GM23338 (cell line): ENCODE measurements around the gene REEP6. TPM values are rescaled to one million over a fixed set of nuclear protein-coding genes. Genes with fewer than 3 reads are reported as not detected.

Experiments
- ATAC-seq: fragments of 200-7000 bp; cut with Tn5 transposase; 3 replicates; pipeline ENCODE4 v1.9.1; 2020
- DNase-seq: peaks from one replicate; pipeline ENCODE4 v3.0.0-alpha.2; 2015; ENCODE audit warnings: low spot score
- H2AFZ ChIP-seq: fragments of 200-600 bp; sonication (generic); 2 replicates; pipeline ENCODE4 v1.8.0; 2016; ENCODE audit warnings: antibody characterized with exemption, mild to moderate bottlenecking, moderate library complexity
- H3F3A ChIP-seq: fragments of 200-600 bp; sonication (generic); replicated peaks from 2 replicates; pipeline ENCODE4 v1.8.0; 2017; ENCODE audit warnings: antibody characterized with exemption, mixed run types, low read depth
- H3K27ac ChIP-seq: fragments of 200-600 bp; sonication (generic); 2 replicates; pipeline ENCODE4 v1.6.1; 2016; ENCODE audit warnings: low read depth
- H3K27me3 ChIP-seq: fragments of 200-600 bp; sonication (generic); 2 replicates; pipeline ENCODE4 v1.8.0; 2016; ENCODE audit warnings: mild to moderate bottlenecking, mixed run types, moderate library complexity; ENCODE audit not compliant: insufficient read depth
- H3K36me3 ChIP-seq: fragments of 200-600 bp; sonication (generic); 2 replicates; pipeline ENCODE4 v1.8.0; 2016; ENCODE audit warnings: mild to moderate bottlenecking; ENCODE audit not compliant: insufficient read depth
- H3K4me1 ChIP-seq: fragments of 200-600 bp; sonication (generic); 2 replicates; pipeline ENCODE4 v1.8.0; 2016; ENCODE audit warnings: mild to moderate bottlenecking, moderate library complexity; ENCODE audit not compliant: insufficient read depth
- H3K4me2 ChIP-seq: fragments of 200-600 bp; sonication (generic); 2 replicates; pipeline ENCODE4 v1.7.1; 2017; ENCODE audit warnings: mixed run types
- H3K4me3 ChIP-seq: fragments of 200-600 bp; sonication (generic); 2 replicates; pipeline ENCODE4 v1.6.1; 2016; ENCODE audit warnings: mixed run types
- H3K79me2 ChIP-seq: fragments of 200-600 bp; sonication (generic); replicated peaks from 2 replicates; pipeline ENCODE4 v1.8.0; 2017; ENCODE audit warnings: mild to moderate bottlenecking; ENCODE audit not compliant: insufficient read depth
- H3K9me2 ChIP-seq: fragments of 200-600 bp; sonication (generic); 2 replicates; pipeline ENCODE4 v1.8.0; 2017; ENCODE audit not compliant: insufficient read depth
- H4K20me1 ChIP-seq: fragments of 200-600 bp; sonication (generic); replicated peaks from 2 replicates; pipeline ENCODE4 v1.8.0; 2017; ENCODE audit warnings: mild to moderate bottlenecking; ENCODE audit not compliant: insufficient read depth
- H3K27ac Mint-ChIP-seq: 2 replicates; pipeline ENCODE4 v1.8.0; 2020; ENCODE audit warnings: inconsistent platforms, mild to moderate bottlenecking, moderate library complexity, mixed read lengths
- H3K27me3 Mint-ChIP-seq: 3 replicates; pipeline ENCODE4 v1.8.0; 2022; ENCODE audit warnings: low read depth, mild to moderate bottlenecking, moderate library complexity, mixed read lengths, inconsistent platforms; ENCODE audit not compliant: insufficient read depth, poor library complexity
- H3K36me3 Mint-ChIP-seq: 3 replicates; pipeline ENCODE4 v1.8.0; 2021; ENCODE audit warnings: low read depth, mild to moderate bottlenecking, inconsistent platforms, moderate library complexity, mixed read lengths
- H3K4me1 Mint-ChIP-seq: 3 replicates; pipeline ENCODE4 v1.8.0; 2020; ENCODE audit warnings: mild to moderate bottlenecking, inconsistent platforms, mixed read lengths
- H3K4me3 Mint-ChIP-seq: 3 replicates; pipeline ENCODE4 v1.8.0; 2021; ENCODE audit warnings: moderate library complexity, mild to moderate bottlenecking, inconsistent platforms, mixed read lengths
- H3K9me3 Mint-ChIP-seq: 3 replicates; pipeline ENCODE4 v1.8.0; 2020; ENCODE audit warnings: moderate library complexity, mild to moderate bottlenecking, inconsistent platforms, mixed read lengths
- CREB1 ChIP-seq: fragments of 250-450 bp; sonication (Bioruptor Pico); IDR thresholded peaks from 2 replicates; pipeline ENCODE4 v1.5.0; 2020; ENCODE audit warnings: low read depth, mild to moderate bottlenecking, moderate library complexity
- CTCF ChIP-seq, 2 experiments: fragments of 200-600 bp in 1 of 2; sonication (generic) in 1 of 2; conservative IDR thresholded peaks; 2 replicates each; pipeline versions ENCODE4 v1.5.1 to v1.6.1; 2016 to 2017; ENCODE audit warnings: antibody characterized with exemption in 2 of 2, low read depth in 2 of 2, mild to moderate bottlenecking in 2 of 2, moderate library complexity in 1 of 2
- ETS1 ChIP-seq: IDR thresholded peaks from 2 replicates; pipeline ENCODE4 v1.6.1; 2016; ENCODE audit warnings: antibody characterized with exemption
- EZH2 ChIP-seq: fragments of 200-600 bp; sonication (generic); IDR thresholded peaks from one replicate; pipeline ENCODE4 v1.8.0; 2017; ENCODE audit warnings: antibody characterized with exemption, mild to moderate bottlenecking, low read depth; ENCODE audit not compliant: unreplicated experiment
- EZH2phosphoT487 ChIP-seq: fragments of 200-600 bp; sonication (generic); IDR thresholded peaks from one replicate; pipeline ENCODE4 v1.8.1; 2018; ENCODE audit warnings: antibody characterized with exemption; ENCODE audit not compliant: unreplicated experiment
- JUNB ChIP-seq: IDR thresholded peaks from one replicate; pipeline ENCODE4 v1.6.1; 2016; ENCODE audit warnings: antibody characterized with exemption; ENCODE audit not compliant: unreplicated experiment
- NANOG ChIP-seq: IDR thresholded peaks from 2 replicates; pipeline ENCODE4 v1.6.1; 2016; ENCODE audit warnings: antibody characterized with exemption, borderline replicate concordance
- POLR2AphosphoS5 ChIP-seq: IDR thresholded peaks from 2 replicates; pipeline ENCODE4 v1.6.1; 2016; ENCODE audit warnings: antibody characterized with exemption, low read depth
- REST ChIP-seq: IDR thresholded peaks from one replicate; pipeline ENCODE4 v1.6.1; 2018; ENCODE audit warnings: antibody characterized with exemption; ENCODE audit not compliant: unreplicated experiment
- STAT1 ChIP-seq: IDR thresholded peaks from one replicate; pipeline ENCODE4 v1.6.1; 2016; ENCODE audit warnings: antibody characterized with exemption; ENCODE audit not compliant: unreplicated experiment
- ZNF114 ChIP-seq: fragments of 250-450 bp; sonication (Bioruptor Pico); IDR thresholded peaks from 2 replicates; pipeline ENCODE4 v1.5.0; 2020; ENCODE audit warnings: mild to moderate bottlenecking, moderate library complexity
- ZNF331 ChIP-seq: fragments of 250-450 bp; sonication (Bioruptor Pico); IDR thresholded peaks from 2 replicates; pipeline ENCODE4 v1.5.0; 2020; ENCODE audit warnings: low read depth, mild to moderate bottlenecking, moderate library complexity
- ZNF462 ChIP-seq: fragments of 250-450 bp; sonication (Bioruptor Pico); IDR thresholded peaks from 2 replicates; pipeline ENCODE4 v1.5.0; 2020; ENCODE audit warnings: mild to moderate bottlenecking, moderate library complexity
- polyA plus RNA-seq: library from polyadenylated mRNA; unstranded; fragments of >200 nt; fragmentation: Nextera tagmentation; extraction: Ambion mirVana; gene quantifications from 2 replicates; pipeline ENCODE4 v1.2.1, GENCODE V29; 2016
- total RNA-seq: library from RNA; depleted of rRNA; stranded (reverse); fragments of >200 nt; shearing (Covaris generic); gene quantifications from 2 replicates; pipeline ENCODE4 v1.2.3, GENCODE V29; 2014

The REEP6 gene
- total and polyA plus RNA-seq, 2 experiments from 2014 or later = 15.2 to 20.0 TPM

- no peak overlapping the region for H3K4me3 ChIP-seq
- H3K4me1 Mint-ChIP-seq = peaks cover 4% of the 10 kb centered on the region; the same call in 2 of the 3 replicates
- peaks cover 6% of the 10 kb centered on the region for H3K27me3 Mint-ChIP-seq
- no peak for DNase-seq
- TF ChIP-seq EZH2 (no peak), REST (no peak), ZNF331 (CRISPR knock-in tag) (no peak), ZNF462 (CRISPR knock-in tag) (no peak), CTCF (conservative IDR thresholded peaks at IDR 0.05; ENCODE audit: low read depth in 2 of 2) (no peak), STAT1 (no peak), NANOG (no peak), JUNB (no peak), EZH2phosphoT487 (no peak), POLR2AphosphoS5 (no peak), ZNF114 (no peak), ETS1 (no peak), CREB1 (CRISPR knock-in tag) (no peak)
- H2AFZ ChIP-seq = no peak overlapping the region
- peaks cover 19% of the 10 kb centered on the region for H3K79me2 ChIP-seq
- H3F3A ChIP-seq = peaks cover 12% of the 10 kb centered on the region; the same call in 1 of the 2 replicates
- no peaks in the 10 kb centered on the region for H3K9me2 ChIP-seq
- H3K27me3 ChIP-seq = no peaks in the 10 kb centered on the region
- H3K4me3 Mint-ChIP-seq = no peak overlapping the region
- no peak for ATAC-seq
- H3K9me3 Mint-ChIP-seq = no peaks in the 10 kb centered on the region; the same call in 2 of the 3 replicates
- no peak overlapping the region for H3K27ac Mint-ChIP-seq
- H3K4me1 ChIP-seq = peaks cover 4% of the 10 kb centered on the region; the same call in 1 of the 2 replicates
- H4K20me1 ChIP-seq = peaks cover 17% of the 10 kb centered on the region
- 0 out of 2 replicates have a peak, but pooled peaks cover 5% of the 10 kb centered on the region for H3K36me3 ChIP-seq
- H3K4me2 ChIP-seq = no peak overlapping the region
- no peak overlapping the region for H3K27ac ChIP-seq
- H3K36me3 Mint-ChIP-seq = peaks cover 6% of the 10 kb centered on the region; the same call in 2 of the 3 replicates
Observed at GRCh38 chr19:1481224-1481892, 9.6 kb upstream of the REEP6 start.
